Ureter (tissue), 1 donor: ENCODE data around the gene COA4. TPM values are rescaled to one million over a fixed set of nuclear protein-coding genes. Genes with fewer than 3 reads are reported as not detected.

ENCODE experiments used
- DNase-seq: peaks from one replicate; pipeline ENCODE4 v3.0.0-alpha.2; 2020; ENCODE audit warnings: low spot score
- total RNA-seq: library from RNA; stranded (reverse); gene quantifications from one replicate; pipeline ENCODE4 v1.2.4, GENCODE V29; 2023
- donor health status: DM: yes; HTN: yes; CAD: no.

Gene COA4
- total RNA-seq, 1 donor from 2014 or later, result 89.5 TPM

GRCh38 chr11:73866095-73866579 is 10.5 kb downstream of the COA4 start:
- no peak for DNase-seq

- DNase-seq, result no peak
These were observed 13.7 kb downstream of the COA4 start for GRCh38 chr11:73862986-73863385.

GRCh38 chr11:73860202-73860601 is 16.4 kb downstream of the COA4 start:
- DNase-seq, result no peak

GRCh38 chr11:73859671-73860070 is 17.0 kb downstream of the COA4 start:
- DNase-seq, result no peak

GRCh38 chr11:73856031-73856567 is 20.5 kb downstream of the COA4 start:
- DNase-seq, result no peak

- no peak for DNase-seq
These were observed 22.0 kb downstream of the COA4 start for GRCh38 chr11:73854680-73855079.

- DNase-seq, result no peak
These were observed 24.6 kb downstream of the COA4 start for GRCh38 chr11:73852049-73852448.

GRCh38 chr11:73851046-73851764 is 25.4 kb downstream of the COA4 start:
- no peak for DNase-seq

- no peak for DNase-seq
These were observed 37.6 kb downstream of the COA4 start for GRCh38 chr11:73839123-73839457.

- no peak for DNase-seq
These were observed 38.1 kb downstream of the COA4 start for GRCh38 chr11:73838443-73839122.

GRCh38 chr11:73833067-73833466 is 43.6 kb downstream of the COA4 start:
- no peak for DNase-seq

- DNase-seq, result no peak
These were observed 46.4 kb downstream of the COA4 start for GRCh38 chr11:73830261-73830660.

Other genes starting within 250 kb of the COA4 start
- gene PLEKHB1, start 230.3 kb downstream of the COA4 start, total RNA-seq, result 10.8 TPM
- gene RAB6A, start 115.8 kb downstream of the COA4 start, total RNA-seq, result 121 TPM
- 39.4 TPM for gene MRPL48, start 89.0 kb downstream of the COA4 start, total RNA-seq
- gene PAAF1, start 153 bp upstream of the COA4 start, total RNA-seq, result 24.6 TPM
- 2.0 TPM for gene DNAJB13, start 74.2 kb upstream of the COA4 start, total RNA-seq
- gene UCP2, start 106.0 kb upstream of the COA4 start, total RNA-seq, result 269 TPM
- gene UCP3, start 132.2 kb upstream of the COA4 start, total RNA-seq, result 1.9 TPM